Neural progenitor cell (in vitro differentiated cells): ENCODE data around the gene CADM1. TPM values are rescaled to one million over a fixed set of nuclear protein-coding genes. Genes with fewer than 3 reads are reported as not detected.

ENCODE experiments used
- DNase-seq: peaks from one replicate; pipeline ENCODE4 v3.0.0-alpha.2; 2016; ENCODE audit warnings: low spot score
- H2AFZ ChIP-seq: fragments of 200-600 bp; sonication (generic); replicated peaks from 2 replicates; pipeline ENCODE4 v1.6.1; 2016; ENCODE audit warnings: antibody characterized with exemption
- H3F3A ChIP-seq: fragments of 200-600 bp; sonication (generic); 2 replicates; pipeline ENCODE4 v1.6.1; 2016; ENCODE audit warnings: antibody characterized with exemption, low read depth
- H3K27ac ChIP-seq: fragments of 200-600 bp; sonication (generic); 2 replicates; pipeline ENCODE4 v1.5.1; 2016; ENCODE audit warnings: mild to moderate bottlenecking
- H3K27me3 ChIP-seq: fragments of 200-600 bp; sonication (generic); 2 replicates; pipeline ENCODE4 v1.6.1; 2016; ENCODE audit warnings: mild to moderate bottlenecking, moderate library complexity
- H3K36me3 ChIP-seq: fragments of 200-600 bp; sonication (generic); 2 replicates; pipeline ENCODE4 v1.5.1; 2016
- H3K4me1 ChIP-seq: fragments of 200-600 bp; sonication (generic); 2 replicates; pipeline ENCODE4 v1.6.1; 2016; ENCODE audit warnings: mixed run types
- H3K4me2 ChIP-seq: fragments of 200-600 bp; sonication (generic); 2 replicates; pipeline ENCODE4 v1.6.1; 2016
- H3K4me3 ChIP-seq: fragments of 200-600 bp; sonication (generic); 2 replicates; pipeline ENCODE4 v1.5.1; 2016
- H3K79me2 ChIP-seq: fragments of 200-600 bp; sonication (generic); 2 replicates; pipeline ENCODE4 v1.6.1; 2016; ENCODE audit warnings: low read depth
- H3K9ac ChIP-seq: fragments of 200-600 bp; sonication (generic); 2 replicates; pipeline ENCODE4 v1.6.1; 2016
- H3K9me3 ChIP-seq: fragments of 200-600 bp; sonication (generic); 2 replicates; pipeline ENCODE4 v1.5.1; 2016; ENCODE audit warnings: low read depth
- H4K20me1 ChIP-seq: fragments of 200-600 bp; sonication (generic); 2 replicates; pipeline ENCODE4 v1.6.1; 2016; ENCODE audit warnings: low read depth
- H3K27ac Mint-ChIP-seq: 3 replicates; pipeline ENCODE4 v1.8.0; 2021; ENCODE audit warnings: mixed read lengths
- H3K27me3 Mint-ChIP-seq: 2 replicates; pipeline ENCODE4 v1.8.0; 2022; ENCODE audit warnings: low read depth, mild to moderate bottlenecking, inconsistent platforms, moderate library complexity, mixed read lengths; ENCODE audit not compliant: insufficient read depth
- H3K36me3 Mint-ChIP-seq: 3 replicates; pipeline ENCODE4 v1.8.0; 2021; ENCODE audit warnings: mixed read lengths
- H3K4me1 Mint-ChIP-seq: 3 replicates; pipeline ENCODE4 v1.8.0; 2021; ENCODE audit warnings: mixed read lengths
- H3K4me3 Mint-ChIP-seq: 3 replicates; pipeline ENCODE4 v1.8.0; 2021; ENCODE audit warnings: mild to moderate bottlenecking, moderate library complexity, mixed read lengths
- H3K9me3 Mint-ChIP-seq: 3 replicates; pipeline ENCODE4 v1.8.0; 2020; ENCODE audit warnings: mixed read lengths
- EZH2 ChIP-seq: fragments of 200-600 bp; sonication (generic); IDR thresholded peaks from 2 replicates; pipeline ENCODE4 v1.6.1; 2017; ENCODE audit warnings: antibody characterized with exemption, mild to moderate bottlenecking, moderate library complexity
- EZH2phosphoT487 ChIP-seq: fragments of 200-600 bp; sonication (generic); IDR thresholded peaks from 2 replicates; pipeline ENCODE4 v1.6.1; 2017; ENCODE audit warnings: antibody characterized with exemption
- total RNA-seq: library from RNA; depleted of rRNA; stranded (reverse); fragments of >200 nt; gene quantifications from 2 replicates; pipeline ENCODE4 v1.2.3, GENCODE V29; 2015; ENCODE audit warnings: low replicate concordance
- TF ChIP-seq, protein P1 (sequence below): fragments of 200-600 bp; sonication (generic); IDR thresholded peaks from 2 replicates; pipeline ENCODE4 v1.5.1; 2017; ENCODE audit warnings: antibody characterized with exemption, mild to moderate bottlenecking

The CADM1 gene
- total RNA-seq, 1 donor from 2014 or later: 123 TPM

- Histone ChIP-seq H3K27me3 (no peaks in the 10 kb centered on the region), H2AFZ (no peak overlapping the region), H3K4me1 (peaks cover 13% of the 10 kb centered on the region), H3K9me3 (no peaks in the 10 kb centered on the region), H3K27ac (no peak overlapping the region), H3K4me2 (no peak overlapping the region), H3K9ac (no peak overlapping the region), H4K20me1 (no peaks in the 10 kb centered on the region), H3K4me3 (no peak overlapping the region), H3F3A (peaks cover 19% of the 10 kb centered on the region), H3K36me3 (no peaks in the 10 kb centered on the region), H3K79me2 (no peaks in the 10 kb centered on the region)
- peaks cover 13% of the 10 kb centered on the region for H3K4me1 Mint-ChIP-seq
- peak overlapping the region; percentile 2 for H3K27ac Mint-ChIP-seq
- no peaks in the 10 kb centered on the region for H3K9me3 Mint-ChIP-seq
- no peak for TF ChIP-seq EZH2phosphoT487
- TF ChIP-seq, protein P1, sequence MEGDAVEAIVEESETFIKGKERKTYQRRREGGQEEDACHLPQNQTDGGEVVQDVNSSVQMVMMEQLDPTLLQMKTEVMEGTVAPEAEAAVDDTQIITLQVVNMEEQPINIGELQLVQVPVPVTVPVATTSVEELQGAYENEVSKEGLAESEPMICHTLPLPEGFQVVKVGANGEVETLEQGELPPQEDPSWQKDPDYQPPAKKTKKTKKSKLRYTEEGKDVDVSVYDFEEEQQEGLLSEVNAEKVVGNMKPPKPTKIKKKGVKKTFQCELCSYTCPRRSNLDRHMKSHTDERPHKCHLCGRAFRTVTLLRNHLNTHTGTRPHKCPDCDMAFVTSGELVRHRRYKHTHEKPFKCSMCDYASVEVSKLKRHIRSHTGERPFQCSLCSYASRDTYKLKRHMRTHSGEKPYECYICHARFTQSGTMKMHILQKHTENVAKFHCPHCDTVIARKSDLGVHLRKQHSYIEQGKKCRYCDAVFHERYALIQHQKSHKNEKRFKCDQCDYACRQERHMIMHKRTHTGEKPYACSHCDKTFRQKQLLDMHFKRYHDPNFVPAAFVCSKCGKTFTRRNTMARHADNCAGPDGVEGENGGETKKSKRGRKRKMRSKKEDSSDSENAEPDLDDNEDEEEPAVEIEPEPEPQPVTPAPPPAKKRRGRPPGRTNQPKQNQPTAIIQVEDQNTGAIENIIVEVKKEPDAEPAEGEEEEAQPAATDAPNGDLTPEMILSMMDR: peak; percentile 57
- no peaks in the 10 kb centered on the region for H3K36me3 Mint-ChIP-seq
- peaks cover 12% of the 10 kb centered on the region for H3K27me3 Mint-ChIP-seq
- H3K4me3 Mint-ChIP-seq: no peak overlapping the region
- peak; percentile 47 for DNase-seq
These were observed 26.5 kb upstream of the CADM1 start for GRCh38 chr11:115530752-115531151.

- Histone ChIP-seq H3K4me3 (no peak overlapping the region), H2AFZ (no peak overlapping the region), H3K79me2 (no peaks in the 10 kb centered on the region), H4K20me1 (no peaks in the 10 kb centered on the region), H3K4me2 (no peak overlapping the region), H3K27me3 (no peaks in the 10 kb centered on the region), H3K9me3 (no peaks in the 10 kb centered on the region), H3K27ac (no peak overlapping the region), H3K4me1 (peaks cover 13% of the 10 kb centered on the region), H3F3A (peaks cover 19% of the 10 kb centered on the region), H3K36me3 (no peaks in the 10 kb centered on the region), H3K9ac (no peak overlapping the region)
- no peak for TF ChIP-seq EZH2phosphoT487
- TF ChIP-seq EZH2: no peak
- TF ChIP-seq, protein P1: peak; percentile 2
- peak; percentile 33 for DNase-seq
- Mint-ChIP-seq H3K27ac (no peak overlapping the region), H3K9me3 (no peaks in the 10 kb centered on the region), H3K4me1 (peaks cover 14% of the 10 kb centered on the region), H3K27me3 (peaks cover 9% of the 10 kb centered on the region), H3K36me3 (no peaks in the 10 kb centered on the region), H3K4me3 (no peak overlapping the region)
These were observed 24.0 kb upstream of the CADM1 start for GRCh38 chr11:115528225-115528624.

DNA sequence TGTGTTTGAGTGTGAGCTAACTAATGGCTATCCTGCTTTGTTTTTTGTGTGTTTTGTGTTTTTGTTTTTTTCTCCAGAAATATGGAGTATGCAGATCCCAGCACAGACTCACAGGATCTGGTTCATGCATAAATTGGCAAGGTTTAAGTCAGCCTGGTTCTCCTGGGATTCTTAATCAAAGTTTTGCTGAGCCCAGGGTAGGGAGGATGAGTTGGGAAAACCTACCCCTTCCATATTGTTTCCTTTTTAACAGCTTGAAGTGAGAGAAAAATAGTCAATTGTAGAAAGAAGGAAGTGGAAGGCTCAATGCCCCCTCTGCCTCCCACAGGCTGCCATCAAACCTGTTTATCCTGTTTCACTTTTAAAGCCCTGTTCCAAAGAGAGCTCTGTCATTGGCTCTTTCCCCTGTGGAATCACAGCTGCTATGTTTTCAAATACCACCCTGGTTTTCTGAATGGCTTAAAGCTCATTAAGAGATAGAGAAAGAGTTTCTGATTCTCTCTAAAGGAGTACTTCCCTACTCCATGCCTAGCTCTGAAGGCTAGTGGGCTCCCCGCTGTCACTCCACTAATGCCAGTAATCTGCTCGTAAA lies 23.4 kb upstream of the CADM1 start:
- Histone ChIP-seq H3K36me3 (no peaks in the 10 kb centered on the region), H3K27ac (peak overlapping the region; percentile 69), H3K27me3 (no peaks in the 10 kb centered on the region), H4K20me1 (no peaks in the 10 kb centered on the region), H3K4me3 (no peak overlapping the region), H3K4me2 (peak overlapping the region; percentile 40), H3K4me1 (peaks cover 13% of the 10 kb centered on the region), H3F3A (peaks cover 19% of the 10 kb centered on the region), H3K9me3 (no peaks in the 10 kb centered on the region), H2AFZ (no peak overlapping the region), H3K79me2 (no peaks in the 10 kb centered on the region), H3K9ac (no peak overlapping the region)
- DNase-seq: peak; percentile 72
- no peak overlapping the region for H3K4me3 Mint-ChIP-seq
- TF ChIP-seq EZH2 (no peak), EZH2phosphoT487 (no peak)
- TF ChIP-seq, protein P1: no peak
- H3K27ac Mint-ChIP-seq: no peak overlapping the region
- peaks cover 14% of the 10 kb centered on the region for H3K4me1 Mint-ChIP-seq
- peaks cover 9% of the 10 kb centered on the region for H3K27me3 Mint-ChIP-seq
- H3K36me3 Mint-ChIP-seq: no peaks in the 10 kb centered on the region
- H3K9me3 Mint-ChIP-seq: no peaks in the 10 kb centered on the region
